GM18873 (cell line): ENCODE measurements around the gene TAF5.
"Not testable (repeated sequence)": the region's sequence is repeated elsewhere in the genome, so short reads cannot be mapped to it uniquely, and the experiment has no call there.

Experiments used
- ATAC-seq: cut with Tn5 transposase; IDR thresholded peaks from one replicate; pipeline ENCODE4 v1.9.1; 2021; ENCODE audit warnings: mild to moderate bottlenecking, moderate library complexity, moderate number of reproducible peaks; ENCODE audit not compliant: unreplicated experiment, low FRiP score

TAF5 gene

GRCh38 chr10:103367782-103368518 lies at the start of gene TAF5:
Gene TAF5 (plus strand): TSS chr10:103367976. CDS start chr10:103367990, 14 bp downstream.
- ATAC-seq: peak; percentile 48

GRCh38 chr10:103327906-103328305 lies 39.9 kb upstream of the TAF5 start:
- no peak for ATAC-seq

GRCh38 chr10:103333934-103334520 lies 33.7 kb upstream of the TAF5 start:
- no peak for ATAC-seq

- no peak for ATAC-seq
These were observed 33.2 kb upstream of the TAF5 start for GRCh38 chr10:103334567-103334966.

GRCh38 chr10:103336370-103336769 lies 31.4 kb upstream of the TAF5 start:
- ATAC-seq: no peak

GRCh38 chr10:103350175-103350516 lies 17.6 kb upstream of the TAF5 start:
- ATAC-seq: peak; percentile 15

- peak; percentile 58 for ATAC-seq
These were observed 17.1 kb upstream of the TAF5 start, which contains the start of gene PCGF6 for GRCh38 chr10:103350517-103351260. Gene PCGF6 (minus strand): TSS chr10:103351140. CDS start chr10:103351066, 74 bp downstream.

- no peak for ATAC-seq
These were observed 14.5 kb upstream of the TAF5 start for GRCh38 chr10:103353281-103353680.

GRCh38 chr10:103354567-103354966 lies 13.2 kb upstream of the TAF5 start:
- not testable (repeated sequence) for ATAC-seq

GRCh38 chr10:103355906-103356599 lies 11.7 kb upstream of the TAF5 start:
- ATAC-seq: no peak

- ATAC-seq: not testable (repeated sequence)
These were observed 8.3 kb upstream of the TAF5 start for GRCh38 chr10:103359493-103359892.

- ATAC-seq: not testable (repeated sequence)
These were observed 7.0 kb upstream of the TAF5 start for GRCh38 chr10:103360791-103361190.

- ATAC-seq: no peak
These were observed 396 bp upstream of the TAF5 start for GRCh38 chr10:103367379-103367781.

GRCh38 chr10:103373544-103373943 lies 5.8 kb downstream of the TAF5 start:
- ATAC-seq: no peak

- ATAC-seq: no peak
These were observed 6.5 kb downstream of the TAF5 start for GRCh38 chr10:103374263-103374662.

GRCh38 chr10:103382769-103383168 lies 15.0 kb downstream of the TAF5 start:
- no peak for ATAC-seq

GRCh38 chr10:103394180-103394579 lies 26.4 kb downstream of the TAF5 start:
- no peak for ATAC-seq

- no peak for ATAC-seq
These were observed 27.9 kb downstream of the TAF5 start for GRCh38 chr10:103395754-103396066.

- peak; percentile 97 for ATAC-seq
These were observed 28.5 kb downstream of the TAF5 start, which contains the start of the genes ATP5MK and PDCD11 for GRCh38 chr10:103396067-103396788. Gene ATP5MK (minus strand): TSS chr10:103396475. CDS start chr10:103392457, 4,018 bp downstream. Gene PDCD11 (plus strand): TSS chr10:103396626. CDS start chr10:103398427, 1,801 bp downstream.

GRCh38 chr10:103396789-103397087 lies 29.0 kb downstream of the TAF5 start:
- ATAC-seq: no peak
